ENCODE results near the gene ADARB2. TPM values are rescaled to one million over a fixed set of nuclear protein-coding genes. Genes with fewer than 3 reads are reported as not detected.
A peak's percentile ranks its signal among the peaks of the same experiment; 100 is the strongest.

ADARB2 gene
- total RNA-seq, 4 donors from 2014 or later, result 1.3 to 5.4 (median 1.8) TPM

- no peak for ATAC-seq
- WGBS, 2 donors (ENCODE audit: low coverage in 1 of 2), result 76% methylated on average over 9 of the region's 11 CpGs; no CpG with 5 or more reads in 1 of the 2 donors
These were observed 535.0 kb downstream of the ADARB2 start for GRCh38 chr10:1202343-1202742.

DNA sequence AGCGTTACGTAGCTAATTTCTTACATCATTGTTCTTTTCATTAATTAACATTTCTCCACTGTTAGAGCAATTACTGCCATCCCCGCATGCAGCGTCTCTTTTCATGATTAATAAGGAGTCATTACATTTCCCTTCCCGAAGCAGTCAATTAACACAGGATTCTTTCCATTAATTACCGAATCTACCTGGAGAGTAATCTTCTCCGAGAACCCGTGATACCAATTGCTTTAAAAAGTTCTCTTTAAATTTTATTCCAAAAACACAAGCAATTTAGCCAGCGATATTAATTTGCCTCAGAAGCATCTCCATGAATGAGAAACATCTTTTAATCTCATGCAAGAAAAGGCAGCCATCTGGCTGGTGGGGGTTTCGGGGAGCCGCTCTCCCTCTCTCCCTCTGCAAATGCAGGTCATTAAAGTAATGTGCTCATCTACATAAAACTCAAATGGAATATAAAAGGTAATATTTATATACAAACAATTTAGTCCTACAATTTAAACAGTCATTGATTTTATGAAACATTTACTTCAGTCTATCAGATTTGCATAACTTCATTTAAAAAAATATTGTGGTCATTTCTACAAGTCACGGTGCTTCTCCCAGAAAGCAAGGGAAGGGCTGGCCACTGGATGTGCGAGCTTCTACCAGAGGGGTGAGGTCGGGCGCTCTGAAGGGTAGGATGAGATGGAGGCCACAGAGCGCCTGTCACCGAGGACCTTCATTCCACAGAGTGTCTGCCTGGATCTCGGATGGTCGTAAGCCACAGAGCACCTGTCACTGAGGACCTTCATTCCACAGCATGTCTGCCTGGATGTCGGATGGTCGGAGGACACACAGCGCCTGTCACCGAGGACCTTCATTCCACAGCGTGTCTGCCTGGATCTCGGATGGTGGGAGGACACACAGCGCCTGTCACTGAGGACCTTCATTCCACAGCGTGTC lies 536.2 kb downstream of the ADARB2 start:
- Histone ChIP-seq H3K36me3 (no peaks in the 10 kb centered on the region), H3K27ac (no peak overlapping the region), H3K4me3 (no peak overlapping the region), H3K9me3 (no peaks in the 10 kb centered on the region), H3K4me1 (no peaks in the 10 kb centered on the region), H3K27me3 (peaks cover 20% of the 10 kb centered on the region)
- TF ChIP-seq POLR2A (IDR thresholded peaks at IDR 0.05) (no peak), EP300 (IDR thresholded peaks at IDR 0.05) (no peak), POLR2AphosphoS5 (IDR thresholded peaks at IDR 0.05) (no peak)
- TF ChIP-seq, protein P1, sequence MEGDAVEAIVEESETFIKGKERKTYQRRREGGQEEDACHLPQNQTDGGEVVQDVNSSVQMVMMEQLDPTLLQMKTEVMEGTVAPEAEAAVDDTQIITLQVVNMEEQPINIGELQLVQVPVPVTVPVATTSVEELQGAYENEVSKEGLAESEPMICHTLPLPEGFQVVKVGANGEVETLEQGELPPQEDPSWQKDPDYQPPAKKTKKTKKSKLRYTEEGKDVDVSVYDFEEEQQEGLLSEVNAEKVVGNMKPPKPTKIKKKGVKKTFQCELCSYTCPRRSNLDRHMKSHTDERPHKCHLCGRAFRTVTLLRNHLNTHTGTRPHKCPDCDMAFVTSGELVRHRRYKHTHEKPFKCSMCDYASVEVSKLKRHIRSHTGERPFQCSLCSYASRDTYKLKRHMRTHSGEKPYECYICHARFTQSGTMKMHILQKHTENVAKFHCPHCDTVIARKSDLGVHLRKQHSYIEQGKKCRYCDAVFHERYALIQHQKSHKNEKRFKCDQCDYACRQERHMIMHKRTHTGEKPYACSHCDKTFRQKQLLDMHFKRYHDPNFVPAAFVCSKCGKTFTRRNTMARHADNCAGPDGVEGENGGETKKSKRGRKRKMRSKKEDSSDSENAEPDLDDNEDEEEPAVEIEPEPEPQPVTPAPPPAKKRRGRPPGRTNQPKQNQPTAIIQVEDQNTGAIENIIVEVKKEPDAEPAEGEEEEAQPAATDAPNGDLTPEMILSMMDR (IDR thresholded peaks at IDR 0.05), result no peak
- 83 to 88% methylated on average over 17 of the region's 27 CpGs for WGBS, 2 donors (ENCODE audit: low coverage in 1 of 2)
- no peak for ATAC-seq

More at GRCh38 chr10:1202343-1202742, 535.0 kb downstream of the ADARB2 start:
- no peak overlapping the region for H3K27ac ChIP-seq
- no peak for TF ChIP-seq POLR2AphosphoS5 (IDR thresholded peaks at IDR 0.05)
- TF ChIP-seq, protein P1 (IDR thresholded peaks at IDR 0.05), result no peak
- TF ChIP-seq POLR2A (IDR thresholded peaks at IDR 0.05), result no peak
- TF ChIP-seq EP300 (IDR thresholded peaks at IDR 0.05), result no peak
- no peaks in the 10 kb centered on the region for H3K4me1 ChIP-seq
- no peak overlapping the region for H3K4me3 ChIP-seq
- no peaks in the 10 kb centered on the region for H3K36me3 ChIP-seq
- peaks cover 20% of the 10 kb centered on the region for H3K27me3 ChIP-seq
- H3K9me3 ChIP-seq, result no peaks in the 10 kb centered on the region

DNA sequence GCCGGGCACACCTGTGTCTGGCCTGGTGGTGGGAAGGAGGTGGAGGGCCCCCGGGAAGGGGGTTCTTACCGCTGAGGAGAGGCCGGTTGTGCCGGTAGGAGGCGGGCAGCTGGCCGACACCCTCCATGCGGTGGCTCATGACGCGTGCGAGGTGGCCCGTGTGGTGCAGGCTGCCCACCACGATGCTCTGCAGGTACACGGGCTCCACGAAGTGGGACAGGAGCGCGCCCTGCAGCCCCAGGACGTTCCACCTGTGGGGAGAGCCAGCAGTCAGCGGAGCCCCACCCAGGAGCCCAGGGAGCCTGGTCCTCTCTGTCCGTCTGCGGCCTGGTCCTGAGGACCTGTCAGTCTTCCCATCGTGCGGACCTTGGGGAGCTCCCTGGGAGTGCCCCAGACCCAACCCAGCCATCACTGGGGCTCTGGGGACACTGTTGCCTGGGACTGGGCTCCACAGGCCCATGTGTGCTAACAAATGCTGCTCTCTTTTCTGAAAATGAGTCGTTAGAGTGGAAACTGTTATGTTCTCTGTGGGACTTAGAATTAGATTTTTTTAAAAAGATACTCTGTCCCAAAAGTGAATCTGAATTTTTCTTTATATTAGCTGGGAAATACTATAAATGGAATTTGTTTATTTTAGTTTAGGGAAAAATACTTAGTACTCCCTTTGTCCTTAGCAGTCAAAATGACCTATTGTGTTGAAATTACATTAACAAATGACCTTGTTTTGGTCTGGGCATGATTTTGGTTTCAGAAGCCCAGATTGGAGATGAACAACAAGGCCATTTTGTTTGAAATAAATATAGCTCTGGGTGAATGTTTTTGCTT lies 537.2 kb downstream of the ADARB2 start:
- Histone ChIP-seq H3K4me1 (no peaks in the 10 kb centered on the region), H3K36me3 (no peaks in the 10 kb centered on the region), H3K27ac (peak overlapping the region in 3 of 4 donors; percentile 18 to 60 (median 37)), H3K9me3 (no peaks in the 10 kb centered on the region), H3K4me3 (no peak overlapping the region), H3K27me3 (peaks cover 30% of the 10 kb centered on the region)
- ATAC-seq, result no peak
- WGBS, 2 donors (ENCODE audit: low coverage in 1 of 2), result 72% methylated on average over 5 of the region's 24 CpGs; no CpG with 5 or more reads in 1 of the 2 donors
- TF ChIP-seq POLR2A (IDR thresholded peaks at IDR 0.05) (no peak), EP300 (IDR thresholded peaks at IDR 0.05) (no peak), POLR2AphosphoS5 (IDR thresholded peaks at IDR 0.05) (no peak)
- TF ChIP-seq, protein P1 (IDR thresholded peaks at IDR 0.05), result no peak

DNA sequence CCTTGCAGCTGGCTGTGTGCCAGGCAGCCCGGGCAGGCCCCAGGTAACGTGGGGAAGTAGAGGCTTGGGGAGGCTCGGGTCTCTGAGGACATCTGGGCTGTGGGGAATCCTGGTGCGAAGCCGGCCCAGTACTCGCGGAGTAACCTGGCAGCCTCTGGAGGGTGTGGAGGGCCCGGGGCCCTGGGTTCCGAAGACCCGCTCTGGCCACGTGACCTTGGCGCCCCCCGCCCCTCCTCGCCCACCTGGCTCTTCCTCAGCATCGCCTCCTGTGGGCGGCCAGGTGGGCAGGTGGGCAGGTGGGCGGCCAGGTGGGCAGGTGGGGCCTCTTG lies 538.0 kb downstream of the ADARB2 start:
- TF ChIP-seq, protein P1 (IDR thresholded peaks at IDR 0.05), result no peak
- no peak for TF ChIP-seq POLR2AphosphoS5 (IDR thresholded peaks at IDR 0.05)
- TF ChIP-seq POLR2A (IDR thresholded peaks at IDR 0.05), result no peak
- no peak for ATAC-seq
- 88% methylated on average over 3 of the region's 17 CpGs; no CpG with 5 or more reads in 1 of the 2 donors for WGBS, 2 donors (ENCODE audit: low coverage in 1 of 2)
- Histone ChIP-seq H3K27me3 (peaks cover 38% of the 10 kb centered on the region), H3K4me1 (no peaks in the 10 kb centered on the region), H3K4me3 (no peak overlapping the region), H3K9me3 (no peaks in the 10 kb centered on the region), H3K36me3 (no peaks in the 10 kb centered on the region), H3K27ac (peak overlapping the region in 1 of 4 donors; percentile 60)
